Left lung (tissue), 10 donors: ENCODE results near the gene VTI1A. TPM values are rescaled to one million over a fixed set of nuclear protein-coding genes. Genes with fewer than 3 reads are reported as not detected.

Source experiments
- ATAC-seq: fragments of 200-7000 bp; cut with Tn5 transposase; one replicate; pipeline ENCODE4 v1.9.1; 2020; ENCODE audit warnings: moderate library complexity
- DNase-seq, 4 donors: peaks; one replicate each; pipeline ENCODE4 v3.0.0-alpha.2; 2013 to 2020
- H3K27ac ChIP-seq, 2 donors: fragments of 200-600 bp; sonication (generic) in 1 of 2; one replicate each; pipeline versions ENCODE4 v1.5.0 to v1.8.0; 2020 to 2021
- H3K27me3 ChIP-seq, 2 donors: fragments of 200-600 bp; sonication (generic) in 1 of 2; one replicate each; pipeline versions ENCODE4 v1.5.0 to v1.8.0; 2020 to 2021
- H3K36me3 ChIP-seq, 2 donors: fragments of 200-600 bp; sonication (generic) in 1 of 2; one replicate each; pipeline versions ENCODE4 v1.5.0 to v1.8.0; 2020 to 2021
- H3K4me1 ChIP-seq, 2 donors: fragments of 200-600 bp; one replicate each; pipeline ENCODE4 v1.8.0; 2021
- H3K4me3 ChIP-seq, 2 donors: fragments of 200-600 bp; sonication (generic) in 1 of 2; one replicate each; pipeline versions ENCODE4 v1.5.0 to v1.8.0; 2020 to 2021; ENCODE audit warnings: mild to moderate bottlenecking in 1 of 2
- H3K9me3 ChIP-seq, 2 donors: fragments of 200-600 bp; sonication (generic) in 1 of 2; one replicate each; pipeline versions ENCODE4 v1.5.0 to v1.8.0; 2020 to 2021
- CTCF ChIP-seq, 2 donors: fragments of 200-600 bp; sonication (generic) in 1 of 2; IDR thresholded peaks; one replicate each; pipeline versions ENCODE4 v1.5.0 to v1.8.0; 2021; ENCODE audit warnings: antibody characterized with exemption in 2 of 2
- intact Hi-C, 2 donors: fragments of 100-400 bp; cut with DNase I; formaldehyde crosslinking; loops; one replicate each; pipeline versions ENCODE4 v1.11.2 to v1.14.2; 2022
- polyA plus RNA-seq, 6 donors: library from polyadenylated mRNA; unstranded; fragments of 120-200 nt; gene quantifications; one replicate each; pipeline ENCODE4 v1.2.1, GENCODE V29; 2013; ENCODE audit not compliant: insufficient read length in 6 of 6
- total RNA-seq, 2 donors: library from RNA; stranded (reverse); fragmentation: NEBNext Ultra II Directional; extraction: Animal tissue kit (Norgen Biotek cat#: 25700); gene quantifications; one replicate each; pipeline ENCODE4 v1.2.1, GENCODE V29; 2021
- donor health status: DM: no; HTN: yes; CAD: no.
- donor health status: DM: no; HTN: no; CAD: no.

The VTI1A gene
- total and polyA plus RNA-seq, 8 donors, result 13.6 to 39.0 (median 17.7) TPM

- H3K9me3 ChIP-seq, result no peaks in the 10 kb centered on the region
- H3K4me1 ChIP-seq, result no peaks in the 10 kb centered on the region
- no peak overlapping the region for H3K4me3 ChIP-seq
- no peak for TF ChIP-seq CTCF (IDR thresholded peaks at IDR 0.05)
- ATAC-seq (no peak), DNase-seq (no peak)
- no peaks in the 10 kb centered on the region for H3K36me3 ChIP-seq
- H3K27me3 ChIP-seq, result no peaks in the 10 kb centered on the region
- intact Hi-C loops, result no loop called here
- H3K27ac ChIP-seq, result no peak overlapping the region
Observed at GRCh38 chr10:112756235-112756527, 309.2 kb downstream of the VTI1A start.

- intact Hi-C loops, result no loop called here
- DNase-seq, result no peak
Observed at GRCh38 chr10:112758961-112759360, 311.9 kb downstream of the VTI1A start.

GRCh38 chr10:112759496-112759895, 312.5 kb downstream of the VTI1A start:
- Histone ChIP-seq H3K27ac (no peak overlapping the region), H3K4me3 (no peak overlapping the region), H3K27me3 (no peaks in the 10 kb centered on the region), H3K36me3 (no peaks in the 10 kb centered on the region), H3K4me1 (no peaks in the 10 kb centered on the region), H3K9me3 (no peaks in the 10 kb centered on the region)
- TF ChIP-seq CTCF (IDR thresholded peaks at IDR 0.05), result no peak
- ATAC-seq, result no peak
- DNase-seq, result no peak
- intact Hi-C loops, result no loop called here

More at GRCh38 chr10:112758961-112759360, 311.9 kb downstream of the VTI1A start:
- no peak overlapping the region for H3K4me3 ChIP-seq
- no peak for TF ChIP-seq CTCF (IDR thresholded peaks at IDR 0.05)
- H3K27ac ChIP-seq, result no peak overlapping the region
- H3K9me3 ChIP-seq, result no peaks in the 10 kb centered on the region
- H3K36me3 ChIP-seq, result no peaks in the 10 kb centered on the region
- H3K27me3 ChIP-seq, result no peaks in the 10 kb centered on the region
- ATAC-seq, result no peak
- H3K4me1 ChIP-seq, result no peaks in the 10 kb centered on the region

GRCh38 chr10:112761256-112761655, 314.2 kb downstream of the VTI1A start:
- H3K27me3 ChIP-seq, result no peaks in the 10 kb centered on the region
- DNase-seq, result no peak
- H3K36me3 ChIP-seq, result no peaks in the 10 kb centered on the region
- intact Hi-C loops, result no loop called here
- H3K27ac ChIP-seq, result no peak overlapping the region
- H3K4me1 ChIP-seq, result no peaks in the 10 kb centered on the region
- no peak overlapping the region for H3K4me3 ChIP-seq
- no peak for TF ChIP-seq CTCF (IDR thresholded peaks at IDR 0.05)
- ATAC-seq, result no peak
- no peaks in the 10 kb centered on the region for H3K9me3 ChIP-seq

- H3K27ac ChIP-seq, result no peak overlapping the region
- no peak overlapping the region for H3K4me3 ChIP-seq
- ATAC-seq, result no peak
- intact Hi-C loops, result no loop called here
- H3K27me3 ChIP-seq, result no peaks in the 10 kb centered on the region
- no peaks in the 10 kb centered on the region for H3K4me1 ChIP-seq
- no peak for TF ChIP-seq CTCF (IDR thresholded peaks at IDR 0.05)
- no peaks in the 10 kb centered on the region for H3K9me3 ChIP-seq
- H3K36me3 ChIP-seq, result no peaks in the 10 kb centered on the region
- DNase-seq, result no peak
Observed at GRCh38 chr10:112763916-112764520, 317.0 kb downstream of the VTI1A start.
